SK-N-MC (cell line): ENCODE measurements around the gene RGS16.

Source experiments
- DNase-seq: peaks from one replicate; pipeline ENCODE4 v3.0.0-alpha.2; 2011; ENCODE audit warnings: low read depth, low spot score
- H3K27ac ChIP-seq: fragments of 200-600 bp; sonication (generic); 2 replicates; pipeline ENCODE4 v1.5.1; 2016; ENCODE audit warnings: mixed run types
- H3K36me3 ChIP-seq: fragments of 200-600 bp; sonication (generic); 2 replicates; pipeline ENCODE4 v1.6.1; 2017; ENCODE audit warnings: antibody characterized with exemption, low read length, mixed read lengths; ENCODE audit not compliant: insufficient read depth
- H3K4me3 ChIP-seq: fragments of 200-600 bp; sonication (generic); 2 replicates; pipeline ENCODE4 v1.5.1; 2016
- H3K9ac ChIP-seq: fragments of 200-600 bp; sonication (generic); 2 replicates; pipeline ENCODE4 v1.8.0; 2017; ENCODE audit warnings: mixed run types, mixed read lengths; ENCODE audit not compliant: insufficient read length
- H3K9me3 ChIP-seq: fragments of 200-600 bp; sonication (generic); 2 replicates; pipeline ENCODE4 v1.6.1; 2017; ENCODE audit warnings: low read depth, mild to moderate bottlenecking, antibody characterized with exemption, low read length, moderate library complexity, mixed read lengths
- EZH2 ChIP-seq: fragments of 200-600 bp; sonication (generic); IDR thresholded peaks from one replicate; pipeline ENCODE4 v1.6.1; 2017; ENCODE audit warnings: antibody characterized with exemption
- FOXP2 ChIP-seq: optimal IDR thresholded peaks from 2 replicates; pipeline ENCODE3; 2011; ENCODE audit warnings: mild to moderate bottlenecking, moderate library complexity; ENCODE audit not compliant: insufficient read depth; ENCODE audit errors: extremely low read length, control extremely low read depth
- POLR2AphosphoS5 ChIP-seq: IDR thresholded peaks from 2 replicates; pipeline ENCODE4 v1.6.1; 2012; ENCODE audit warnings: mild to moderate bottlenecking, low read depth, low read length, borderline replicate concordance

RGS16 gene

DNA sequence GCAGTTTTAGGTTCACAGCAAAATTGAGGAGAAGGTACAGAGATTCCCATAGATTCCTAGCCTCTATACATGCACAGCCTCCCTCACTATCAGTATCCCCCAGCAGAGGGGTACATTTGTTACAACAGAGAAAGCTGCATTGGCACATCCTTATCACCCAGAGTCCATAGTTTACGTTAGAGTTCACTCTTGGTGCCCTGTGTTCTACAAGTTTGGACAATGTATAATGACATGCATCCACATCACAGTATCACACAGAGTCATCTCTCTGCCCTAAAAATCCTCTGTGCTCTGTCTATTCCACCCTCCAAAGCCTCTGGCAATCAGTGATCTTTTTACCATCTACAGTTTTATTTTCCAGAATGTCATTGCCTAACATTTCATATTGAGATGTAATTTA, 22.3 kb upstream of the RGS16 start:
- H3K27ac ChIP-seq, result peak overlapping the region; percentile 94
- TF ChIP-seq POLR2AphosphoS5 (no peak), EZH2 (no peak), FOXP2 (no peak)

DNA sequence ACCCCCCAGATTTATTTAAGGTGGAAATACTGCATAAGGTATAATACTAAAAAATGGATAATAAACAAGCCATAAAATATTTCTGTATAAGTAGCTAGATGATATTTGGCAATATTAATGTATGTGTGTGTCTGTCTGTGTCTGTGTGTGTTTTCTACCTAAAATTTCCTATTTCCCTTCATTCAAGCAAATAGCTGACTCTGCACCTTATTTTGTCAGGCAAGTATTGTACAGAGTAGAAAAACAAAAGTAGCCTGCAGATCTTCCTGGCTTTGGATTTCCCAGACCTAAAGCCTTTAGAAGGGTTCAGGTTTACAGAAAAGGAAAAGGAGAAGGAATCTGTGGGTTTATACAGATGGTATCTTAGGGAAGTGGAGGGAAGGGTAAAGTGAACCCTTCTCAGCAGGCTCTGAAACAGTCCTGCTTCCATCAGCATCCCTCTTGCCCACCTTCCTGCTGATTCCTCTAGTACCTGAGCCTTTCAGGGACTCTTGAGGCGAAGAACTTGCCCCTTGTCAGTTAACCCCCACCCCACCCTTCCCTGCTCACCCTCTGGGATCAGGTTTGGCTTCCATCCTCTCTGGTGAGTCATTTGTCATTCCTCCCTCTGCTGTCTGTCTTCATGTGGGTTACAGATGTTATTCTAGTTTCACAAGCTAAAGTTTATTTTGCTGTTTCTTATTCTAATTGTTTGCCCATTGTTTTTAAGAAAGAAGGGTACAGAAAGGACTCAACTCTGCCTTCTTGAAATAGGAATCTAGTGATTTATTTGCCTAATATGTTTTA, 21.7 kb upstream of the RGS16 start:
- Histone ChIP-seq H3K9ac (no peak overlapping the region), H3K27ac (peak overlapping the region; percentile 94)

More for the DNA sequence above, 22.3 kb upstream of the RGS16 start:
- Histone ChIP-seq H3K9me3 (no peaks in the 10 kb centered on the region), H3K9ac (no peak overlapping the region), H3K36me3 (no peaks in the 10 kb centered on the region), H3K4me3 (no peak overlapping the region)
- no peak for DNase-seq

DNA sequence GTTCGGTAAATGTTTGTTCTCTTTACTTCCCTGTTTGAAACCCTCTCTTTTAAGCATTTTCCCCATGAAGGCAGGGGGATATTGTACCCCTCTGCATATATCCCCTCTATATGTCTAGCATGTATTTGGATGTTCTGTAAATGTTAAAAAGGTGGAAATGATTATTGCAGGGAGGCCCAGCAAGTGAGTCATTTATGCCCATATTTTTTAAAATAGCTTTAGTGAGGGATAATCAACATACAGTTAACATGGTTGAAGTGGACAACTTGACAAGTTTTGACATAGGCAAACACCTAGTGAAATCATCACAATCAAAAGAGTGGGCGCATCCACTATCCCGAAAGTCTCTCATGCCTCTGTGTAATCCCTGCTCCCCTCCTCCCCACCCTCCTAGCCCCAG, 20.8 kb upstream of the RGS16 start:
- Histone ChIP-seq H3K9me3 (no peaks in the 10 kb centered on the region), H3K27ac (peak overlapping the region; percentile 94), H3K36me3 (no peaks in the 10 kb centered on the region), H3K9ac (no peak overlapping the region), H3K4me3 (peak overlapping the region; percentile 62)
- no peak for TF ChIP-seq FOXP2
- no peak for TF ChIP-seq EZH2
- TF ChIP-seq POLR2AphosphoS5, result no peak
- no peak for DNase-seq

More for the DNA sequence above, 21.7 kb upstream of the RGS16 start:
- DNase-seq, result no peak
- Histone ChIP-seq H3K36me3 (no peaks in the 10 kb centered on the region), H3K4me3 (peak overlapping the region; percentile 62), H3K9me3 (no peaks in the 10 kb centered on the region)
- TF ChIP-seq FOXP2 (no peak), POLR2AphosphoS5 (no peak), EZH2 (no peak)

DNA sequence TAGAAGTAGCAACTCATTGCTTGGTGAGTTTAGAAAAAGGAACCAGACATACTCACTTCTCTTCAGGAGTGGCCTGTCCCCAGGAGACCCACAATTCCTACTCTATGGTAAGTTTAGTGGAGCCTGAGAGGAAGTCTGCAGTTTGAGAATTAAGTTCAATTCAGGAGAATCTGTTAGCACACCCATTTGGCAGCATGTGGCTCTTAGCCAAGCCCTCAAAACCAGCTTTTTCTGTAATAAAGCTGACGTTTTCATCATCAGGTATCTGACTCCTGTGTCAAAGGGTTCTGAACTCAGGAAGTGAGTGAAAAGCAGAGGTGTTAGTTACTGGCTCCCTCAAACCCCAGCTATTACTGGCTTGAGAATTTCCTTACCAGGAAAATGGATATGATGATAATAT, 20.4 kb upstream of the RGS16 start:
- Histone ChIP-seq H3K9me3 (no peaks in the 10 kb centered on the region), H3K27ac (peak overlapping the region; percentile 94), H3K9ac (no peak overlapping the region), H3K36me3 (no peaks in the 10 kb centered on the region), H3K4me3 (peak overlapping the region; percentile 62)
- TF ChIP-seq EZH2 (no peak), FOXP2 (no peak), POLR2AphosphoS5 (no peak)
- DNase-seq, result no peak

DNA sequence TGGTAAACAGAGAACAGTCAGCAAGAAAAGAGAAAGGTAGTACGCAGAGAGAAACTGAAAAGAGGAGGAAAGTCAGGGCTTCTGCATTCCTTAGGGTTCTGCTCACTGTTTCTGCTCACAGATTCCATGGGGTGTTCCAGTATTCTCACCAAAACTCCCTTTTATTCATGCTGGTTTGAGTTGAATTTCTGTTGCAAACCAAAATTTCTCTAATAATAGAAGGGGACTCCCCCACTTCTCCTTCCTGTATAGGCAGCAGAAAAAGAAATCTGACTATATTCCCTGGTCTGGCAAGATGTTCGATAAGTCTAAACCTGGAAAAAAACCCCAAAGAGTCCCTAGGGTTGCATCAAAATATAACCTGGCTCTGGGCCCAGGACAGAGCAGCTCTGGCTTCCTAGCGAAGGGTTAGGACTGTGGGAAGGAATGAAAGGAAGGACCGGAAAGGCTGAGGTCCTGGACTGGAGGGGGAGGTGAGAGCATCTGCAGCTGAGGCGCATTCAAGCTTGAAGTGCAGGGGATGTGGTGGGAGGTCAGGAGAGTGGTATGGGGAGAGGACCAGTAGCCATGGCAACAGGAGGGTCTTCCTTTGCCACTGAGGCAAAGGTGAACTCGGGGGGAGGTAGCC, 18.8 kb upstream of the RGS16 start:
- Histone ChIP-seq H3K9me3 (no peaks in the 10 kb centered on the region), H3K9ac (no peak overlapping the region), H3K27ac (no peak overlapping the region), H3K4me3 (no peak overlapping the region), H3K36me3 (no peaks in the 10 kb centered on the region)
- no peak for DNase-seq
- TF ChIP-seq POLR2AphosphoS5, result no peak
- no peak for TF ChIP-seq EZH2
- no peak for TF ChIP-seq FOXP2

DNA sequence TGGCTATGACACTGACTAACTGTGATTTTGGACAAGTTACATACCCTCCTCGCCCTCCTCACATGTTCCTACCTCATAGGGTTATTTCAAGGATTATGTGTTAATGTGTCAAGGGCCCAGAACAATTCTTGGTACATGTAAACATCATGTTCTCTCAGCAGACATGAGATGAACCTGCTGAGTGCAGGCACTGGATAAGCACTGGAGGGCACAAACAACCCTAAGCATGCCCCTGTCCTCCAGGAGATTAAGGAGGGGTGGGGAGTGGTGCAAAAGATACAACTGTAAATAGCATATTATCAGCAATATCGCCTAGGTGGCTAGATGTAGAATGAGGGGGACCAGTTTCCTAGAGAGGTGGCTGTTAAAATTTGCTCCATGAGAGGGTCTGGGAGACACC, 17.7 kb upstream of the RGS16 start:
- Histone ChIP-seq H3K4me3 (no peak overlapping the region), H3K36me3 (no peaks in the 10 kb centered on the region), H3K9ac (no peak overlapping the region), H3K27ac (no peak overlapping the region), H3K9me3 (no peaks in the 10 kb centered on the region)
- TF ChIP-seq EZH2, result no peak
- no peak for TF ChIP-seq POLR2AphosphoS5
- no peak for TF ChIP-seq FOXP2
- DNase-seq, result no peak

DNA sequence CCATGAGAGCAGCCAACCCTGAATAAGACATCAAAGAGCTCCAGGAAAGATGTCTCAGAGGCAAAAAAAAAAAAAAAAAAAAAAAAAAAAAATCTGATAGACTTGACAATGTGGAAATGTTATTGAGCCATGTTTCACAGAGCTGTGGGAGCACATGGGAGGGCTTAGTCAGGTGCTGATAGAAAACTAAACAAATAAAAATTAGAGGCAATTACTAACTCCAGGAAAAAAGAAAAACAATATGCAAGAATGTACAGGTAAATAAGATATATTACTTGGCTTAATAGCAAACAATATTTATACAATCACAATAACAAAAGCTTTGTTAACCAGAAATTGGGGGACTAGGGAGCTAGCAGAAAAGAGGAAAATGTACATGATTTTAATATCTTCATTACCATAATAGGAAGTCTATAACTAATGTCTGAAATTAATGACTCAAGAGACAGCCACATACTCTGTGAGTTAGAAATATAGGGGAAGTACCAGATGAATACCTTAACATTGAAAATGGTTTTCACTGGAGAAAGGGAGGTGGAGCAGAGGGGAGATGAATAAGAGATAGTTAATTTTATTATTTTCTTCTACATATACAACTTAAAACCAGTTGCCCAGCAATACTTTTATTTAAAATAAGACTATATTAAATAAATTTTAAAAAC, 16.9 kb upstream of the RGS16 start:
- TF ChIP-seq POLR2AphosphoS5 (no peak), EZH2 (no peak), FOXP2 (no peak)
- H3K36me3 ChIP-seq, result no peaks in the 10 kb centered on the region
- no peak for DNase-seq
- H3K27ac ChIP-seq, result no peak overlapping the region
- no peak overlapping the region for H3K9ac ChIP-seq
- no peak overlapping the region for H3K4me3 ChIP-seq
- no peaks in the 10 kb centered on the region for H3K9me3 ChIP-seq

DNA sequence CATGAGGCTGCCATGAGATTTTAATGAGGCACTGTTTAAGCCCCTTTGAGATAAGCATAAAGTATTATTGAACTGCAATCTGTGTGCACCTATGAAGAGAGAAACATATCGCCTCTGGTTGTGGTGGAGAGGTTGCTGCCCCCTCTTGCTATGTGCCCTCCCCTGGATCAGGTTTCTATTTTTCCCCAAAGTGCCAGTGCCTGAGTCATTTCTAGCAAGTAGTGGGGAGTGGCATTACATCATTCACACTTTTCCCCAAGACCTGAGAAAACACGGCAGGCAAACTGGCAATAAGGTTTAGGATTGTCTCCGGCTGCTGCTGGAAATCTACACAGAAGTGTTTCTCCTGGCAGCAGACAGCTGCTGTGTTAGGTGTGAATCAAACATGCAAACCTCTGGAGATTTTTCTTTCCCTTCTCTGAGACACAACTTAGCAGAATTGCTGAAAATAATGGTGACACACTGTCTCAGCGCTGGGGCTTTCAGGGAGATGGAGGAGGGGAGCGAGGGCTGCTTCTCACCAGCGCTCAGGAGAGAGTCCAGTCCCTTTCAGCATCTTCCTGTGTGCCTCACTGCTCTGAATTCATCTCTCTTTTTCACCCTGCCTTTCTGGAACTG, 13.7 kb upstream of the RGS16 start:
- no peak for DNase-seq
- Histone ChIP-seq H3K36me3 (no peaks in the 10 kb centered on the region), H3K27ac (peak overlapping the region; percentile 99), H3K9me3 (no peaks in the 10 kb centered on the region), H3K9ac (peak overlapping the region; percentile 24), H3K4me3 (no peak overlapping the region; the same call in 1 of the 2 replicates)
- TF ChIP-seq FOXP2, result no peak
- no peak for TF ChIP-seq EZH2
- no peak for TF ChIP-seq POLR2AphosphoS5
